ENCODE results near the gene KANSL1. TPM values are rescaled to one million over a fixed set of nuclear protein-coding genes. Genes with fewer than 3 reads are reported as not detected.

The KANSL1 gene
- total and polyA plus RNA-seq, 2 donors (not counting 1 experiment from before 2014, with no cell fraction given): 36.8 to 233 TPM

- H3K27me3 Mint-ChIP-seq: no peaks in the 10 kb centered on the region
- Histone ChIP-seq H3K9ac (ENCODE audit: low read length) (peak overlapping the region; percentile 95), H2AFZ (ENCODE audit: insufficient read depth, low read depth, low read length, poor library complexity, severe bottlenecking) (peak overlapping the region; percentile 83), H3K36me3 (replicated peaks in 1 of 2; ENCODE audit: control extremely low read depth in 1 of 2, control insufficient read depth in 1 of 2, extremely low read depth in 1 of 2, insufficient read depth in 2 of 2, low read length in 1 of 2) (no peaks in the 10 kb centered on the region), H3K27ac (ENCODE audit: low read length in 2 of 2) (peak overlapping the region; percentile 91 to 95), H4K20me1 (ENCODE audit: control insufficient read depth, insufficient read depth, low read length, poor library complexity, severe bottlenecking) (peaks cover 33% of the 10 kb centered on the region), H3K4me3 (ENCODE audit: control extremely low read depth in 1 of 5, extremely low read depth in 1 of 5, insufficient read depth in 1 of 5, low read depth in 2 of 5, low read length in 4 of 5) (peak overlapping the region; percentile 83 to 100 (median 93)), H3K9me3 (ENCODE audit: control extremely low read depth in 1 of 3, control insufficient read depth in 2 of 3, insufficient read depth in 1 of 3, low read length in 2 of 3) (no peaks in the 10 kb centered on the region), H3K4me2 (replicated peaks; ENCODE audit: low read depth, low read length, poor library complexity, severe bottlenecking) (peak overlapping the region; percentile 83), H3K27me3 (replicated peaks in 1 of 4; ENCODE audit: control extremely low read depth in 1 of 4, control insufficient read depth in 3 of 4, insufficient read depth in 4 of 4, low read length in 3 of 4) (no peaks in the 10 kb centered on the region), H3K79me2 (ENCODE audit: control insufficient read depth, insufficient read depth, low read length) (peaks cover 76% of the 10 kb centered on the region), H3K4me1 (ENCODE audit: control insufficient read depth in 2 of 2, insufficient read depth in 2 of 2, low read length in 2 of 2) (peaks cover 33 to 52% of the 10 kb centered on the region in 2 donors)
- DNase-seq: peak; percentile 15
- ChIA-PET POLR2A (no interaction called here), CTCF (interaction anchor here (2.3 to 3.0 kb wide), 3 partner anchors 9 to 20 kb away, joined by 14 to 27 read pairs (median 17); no protein-coding TSS in a partner anchor)
- H3K4me1 Mint-ChIP-seq: peaks cover 66% of the 10 kb centered on the region
- no peak for ATAC-seq (ENCODE audit: low read depth)
- 0% methylated on average over 1 of the region's 20 CpGs for WGBS (ENCODE audit: insufficient coverage)
- peak overlapping the region; percentile 99 for H3K27ac Mint-ChIP-seq
- intact Hi-C loops (cut with micrococcal nuclease): loop anchor here (5.0 to 10.0 kb wide), 4 partner anchors 49 to 1133 kb away; partner anchors contain the start of genes EFCAB13 and NMT1
- no peak for TF ChIP-seq CTCF (IDR thresholded peaks at IDR 0.05)
- no peak for TF ChIP-seq EZH2 (IDR thresholded peaks at IDR 0.05; ENCODE audit: borderline replicate concordance, insufficient read depth, low read depth, low read length, poor library complexity, severe bottlenecking)
- H3K4me3 Mint-ChIP-seq: peak overlapping the region; percentile 100
- H3K9me3 Mint-ChIP-seq (ENCODE audit: insufficient read depth): no peaks in the 10 kb centered on the region
These were observed 1.7 kb downstream of the KANSL1 start for GRCh38 chr17:46191322-46192188.

- peak overlapping the region; percentile 95 for H3K9ac ChIP-seq (ENCODE audit: low read length)
- TF ChIP-seq EZH2 (IDR thresholded peaks at IDR 0.05; ENCODE audit: borderline replicate concordance, insufficient read depth, low read depth, low read length, poor library complexity, severe bottlenecking): no peak
- no peak for TF ChIP-seq CTCF (IDR thresholded peaks at IDR 0.05)
- H3K27me3 Mint-ChIP-seq: no peaks in the 10 kb centered on the region
- H2AFZ ChIP-seq (ENCODE audit: insufficient read depth, low read depth, low read length, poor library complexity, severe bottlenecking): no peak overlapping the region
- ChIA-PET CTCF (no interaction called here), POLR2A (no interaction called here)
- intact Hi-C loops (cut with micrococcal nuclease): loop anchor here (5.0 to 10.0 kb wide), 4 partner anchors 48 to 1134 kb away; partner anchors contain the start of genes EFCAB13 and NMT1
- no peaks in the 10 kb centered on the region for H3K27me3 ChIP-seq (replicated peaks in 1 of 4; ENCODE audit: control extremely low read depth in 1 of 4, control insufficient read depth in 3 of 4, insufficient read depth in 4 of 4, low read length in 3 of 4)
- peak overlapping the region in 3 of 5 experiments; percentile 88 to 100 (median 93) for H3K4me3 ChIP-seq (ENCODE audit: control extremely low read depth in 1 of 5, extremely low read depth in 1 of 5, insufficient read depth in 1 of 5, low read depth in 2 of 5, low read length in 4 of 5)
- H3K4me2 ChIP-seq (replicated peaks; ENCODE audit: low read depth, low read length, poor library complexity, severe bottlenecking): peak overlapping the region; percentile 83
- H3K4me1 ChIP-seq (ENCODE audit: control insufficient read depth in 2 of 2, insufficient read depth in 2 of 2, low read length in 2 of 2): peaks cover 33 to 54% of the 10 kb centered on the region in 2 donors
- DNase-seq: peak; percentile 15
- no peaks in the 10 kb centered on the region for H3K36me3 ChIP-seq (replicated peaks in 1 of 2; ENCODE audit: control extremely low read depth in 1 of 2, control insufficient read depth in 1 of 2, extremely low read depth in 1 of 2, insufficient read depth in 2 of 2, low read length in 1 of 2)
- H4K20me1 ChIP-seq (ENCODE audit: control insufficient read depth, insufficient read depth, low read length, poor library complexity, severe bottlenecking): peaks cover 34% of the 10 kb centered on the region
- peak overlapping the region; percentile 100 for H3K4me3 Mint-ChIP-seq
- 80% methylated on average over 1 of the region's 4 CpGs for WGBS (ENCODE audit: insufficient coverage)
- peaks cover 69% of the 10 kb centered on the region for H3K4me1 Mint-ChIP-seq
- H3K9me3 Mint-ChIP-seq (ENCODE audit: insufficient read depth): no peaks in the 10 kb centered on the region
- peaks cover 77% of the 10 kb centered on the region for H3K79me2 ChIP-seq (ENCODE audit: control insufficient read depth, insufficient read depth, low read length)
- H3K27ac Mint-ChIP-seq: peak overlapping the region; percentile 51
- peak overlapping the region in 1 of 2 donors; percentile 95 for H3K27ac ChIP-seq (ENCODE audit: low read length in 2 of 2)
- ATAC-seq (ENCODE audit: low read depth): no peak
- no peaks in the 10 kb centered on the region for H3K9me3 ChIP-seq (ENCODE audit: control extremely low read depth in 1 of 3, control insufficient read depth in 2 of 3, insufficient read depth in 1 of 3, low read length in 2 of 3)
These were observed 2.5 kb downstream of the KANSL1 start for GRCh38 chr17:46190763-46191162.
